H1 (cell line): Measurements from ENCODE around the gene ELP5. TPM values are rescaled to one million over a fixed set of nuclear protein-coding genes. Genes with fewer than 3 reads are reported as not detected.

ENCODE experiments used
- CTCF ChIA-PET: fragments of 300-600 bp; sonication (Branson Sonifier 250); formaldehyde crosslinking; loops from one replicate; lab custom pipeline; 2021; ENCODE audit not compliant: partially characterized antibody; lab: Charles Lee
- POLR2A ChIA-PET: fragments of 300-600 bp; sonication (Branson Sonifier 250); formaldehyde crosslinking; loops from one replicate; lab custom pipeline; 2021; ENCODE audit warnings: inconsistent platforms; ENCODE audit not compliant: partially characterized antibody; lab: Charles Lee
- DNase-seq, 2 experiments: peaks; one replicate each; pipeline versions ENCODE4 v3.0.0 to v3.0.0-alpha.2; 2010 to 2022; ENCODE audit warnings: low spot score in 2 of 2, low read depth in 1 of 2, mixed read lengths in 1 of 2
- FAIRE-seq: peaks from 2 replicates; lab custom pipeline; 2011; peaks lifted over from hg19 to GRCh38; lab: Jason Lieb, UNC
- H2AFZ ChIP-seq: 2 replicates; pipeline ENCODE4 v1.8.1; 2012; ENCODE audit warnings: low read length, inconsistent platforms
- H2AK5ac ChIP-seq: 2 replicates; pipeline ENCODE4 v1.6.1; 2013; ENCODE audit warnings: low read depth, low read length
- H2BK120ac ChIP-seq: replicated peaks from 2 replicates; pipeline ENCODE3; 2013; ENCODE audit warnings: low read depth, low read length, inconsistent platforms
- H2BK12ac ChIP-seq: 2 replicates; pipeline ENCODE4 v1.6.1; 2013; ENCODE audit warnings: low read depth, low read length
- H2BK15ac ChIP-seq: 2 replicates; pipeline ENCODE4 v1.6.1; 2013; ENCODE audit warnings: low read length
- H2BK20ac ChIP-seq: 2 replicates; pipeline ENCODE4 v1.6.1; 2013; ENCODE audit warnings: low read length
- H2BK5ac ChIP-seq: 2 replicates; pipeline ENCODE4 v1.6.1; 2013; ENCODE audit warnings: low read depth, low read length
- H3K14ac ChIP-seq: 2 replicates; pipeline ENCODE4 v1.6.1; 2013; ENCODE audit warnings: inconsistent platforms; ENCODE audit not compliant: insufficient read length
- H3K18ac ChIP-seq: 2 replicates; pipeline ENCODE4 v1.6.1; 2013; ENCODE audit warnings: low read length; ENCODE audit errors: extremely low read depth
- H3K23ac ChIP-seq: 2 replicates; pipeline ENCODE4 v1.6.1; 2013; ENCODE audit warnings: inconsistent platforms; ENCODE audit not compliant: insufficient read length
- H3K23me2 ChIP-seq: 2 replicates; pipeline ENCODE4 v1.6.1; 2013; ENCODE audit warnings: low read depth, low read length
- H3K27ac ChIP-seq: 2 replicates; pipeline ENCODE4 v1.6.1; 2011; ENCODE audit warnings: low read depth, low read length, inconsistent platforms
- H3K27me3 ChIP-seq, 4 experiments: replicated peaks in 1 of 4; 1 replicate in 1 of 4; 2 replicates in 3 of 4; pipeline versions ENCODE4 v1.6.1 to v1.8.1; 2011 to 2013; ENCODE audit warnings: low read length in 3 of 4, mild to moderate bottlenecking in 3 of 4, inconsistent platforms in 2 of 4, mixed read lengths in 2 of 4, moderate library complexity in 1 of 4; ENCODE audit not compliant: control insufficient read depth in 3 of 4, insufficient read depth in 3 of 4; ENCODE audit errors: extremely low read depth in 1 of 4
- H3K36me3 ChIP-seq, 4 experiments: 2 replicates each; pipeline versions ENCODE4 v1.6.1 to v1.8.1; 2011 to 2013; ENCODE audit warnings: mild to moderate bottlenecking in 4 of 4, low read length in 3 of 4, moderate library complexity in 2 of 4, control low read depth in 1 of 4, inconsistent platforms in 1 of 4; ENCODE audit not compliant: insufficient read depth in 4 of 4, control insufficient read depth in 2 of 4
- H3K4ac ChIP-seq: replicated peaks from 2 replicates; pipeline ENCODE3; 2013; ENCODE audit warnings: low read length, low read depth, mixed read lengths, inconsistent platforms; ENCODE audit not compliant: insufficient read length
- H3K4me1 ChIP-seq, 4 experiments: replicated peaks in 1 of 4; 1 replicate in 1 of 4; 2 replicates in 3 of 4; pipeline versions ENCODE4 v1.6.1 to v1.8.1; 2011 to 2013; ENCODE audit warnings: low read length in 3 of 4, inconsistent platforms in 2 of 4, mixed read lengths in 1 of 4; ENCODE audit not compliant: insufficient read depth in 4 of 4, control insufficient read depth in 3 of 4
- H3K4me2 ChIP-seq, 2 experiments: 2 replicates each; pipeline versions ENCODE4 v1.6.1 to v1.8.1; 2011 to 2013; ENCODE audit warnings: low read depth in 2 of 2, low read length in 2 of 2, control low read depth in 1 of 2, inconsistent platforms in 1 of 2, mild to moderate bottlenecking in 1 of 2; ENCODE audit not compliant: insufficient read depth in 1 of 2
- H3K4me3 ChIP-seq, 4 experiments: fragments of 200-600, 300-600 bp in 1 of 4; sonication (generic), shearing (Covaris generic), sonication (Bioruptor Twin) in 1 of 4; 2 replicates each; pipeline versions ENCODE4 v1.5.1 to v1.8.1; 2011 to 2016; ENCODE audit warnings: low read length in 4 of 4, low read depth in 3 of 4, control low read depth in 2 of 4, inconsistent platforms in 2 of 4, mild to moderate bottlenecking in 2 of 4, mixed read lengths in 1 of 4, moderate library complexity in 1 of 4; ENCODE audit not compliant: insufficient read depth in 2 of 4; ENCODE audit errors: extremely low read depth in 1 of 4
- H3K56ac ChIP-seq: replicated peaks from 2 replicates; pipeline ENCODE3; 2013; ENCODE audit warnings: low read depth, mild to moderate bottlenecking, mixed read lengths, low read length, inconsistent platforms; ENCODE audit not compliant: insufficient read length
- H3K79me1 ChIP-seq: 2 replicates; pipeline ENCODE4 v1.6.1; 2013; ENCODE audit warnings: low read depth, low read length, control low read depth
- H3K79me2 ChIP-seq, 2 experiments: 2 replicates each; pipeline versions ENCODE4 v1.6.1 to v1.8.1; 2012 to 2013; ENCODE audit warnings: low read length in 2 of 2, mild to moderate bottlenecking in 2 of 2, inconsistent platforms in 1 of 2; ENCODE audit not compliant: insufficient read depth in 2 of 2, control insufficient read depth in 1 of 2
- H3K9ac ChIP-seq, 4 experiments: replicated peaks in 1 of 4; 1 replicate in 1 of 4; 2 replicates in 3 of 4; pipeline versions ENCODE4 v1.6.1 to v1.8.1; 2011 to 2013; ENCODE audit warnings: low read depth in 3 of 4, low read length in 3 of 4, control low read depth in 2 of 4, mild to moderate bottlenecking in 2 of 4, moderate library complexity in 2 of 4, inconsistent platforms in 1 of 4; ENCODE audit errors: extremely low read depth in 1 of 4
- H3K9me3 ChIP-seq, 2 experiments: 2 replicates each; pipeline versions ENCODE4 v1.6.1 to v1.8.1; 2012 to 2013; ENCODE audit warnings: mild to moderate bottlenecking in 2 of 2, moderate library complexity in 2 of 2, control low read depth in 1 of 2, inconsistent platforms in 1 of 2, low read depth in 1 of 2, low read length in 1 of 2, mixed read lengths in 1 of 2; ENCODE audit not compliant: insufficient read depth in 2 of 2
- H4K20me1 ChIP-seq, 2 experiments: replicated peaks in 1 of 2; 2 replicates each; pipeline versions ENCODE3 to v1.8.1; 2011 to 2013; ENCODE audit warnings: inconsistent platforms in 2 of 2, low read length in 2 of 2, mild to moderate bottlenecking in 1 of 2; ENCODE audit not compliant: insufficient read depth in 2 of 2, control insufficient read depth in 1 of 2
- H4K5ac ChIP-seq: 2 replicates; pipeline ENCODE4 v1.6.1; 2013; ENCODE audit warnings: low read length, low read depth, mixed read lengths, inconsistent platforms; ENCODE audit not compliant: insufficient read length
- H4K8ac ChIP-seq: 2 replicates; pipeline ENCODE4 v1.8.0; 2013; ENCODE audit warnings: mild to moderate bottlenecking, moderate library complexity, low read length, inconsistent platforms; ENCODE audit not compliant: insufficient read depth; ENCODE audit errors: extremely low read depth
- H4K91ac ChIP-seq: replicated peaks from 2 replicates; pipeline ENCODE3; 2013; ENCODE audit warnings: low read length, mixed read lengths, inconsistent platforms; ENCODE audit not compliant: insufficient read length
- BACH1 ChIP-seq: IDR thresholded peaks from 2 replicates; pipeline ENCODE4 v1.6.1; 2012; ENCODE audit warnings: low read length, improper control_type of control experiment
- CBX8 ChIP-seq: fragments of 300-800, 300-1000 bp; sonication (generic); IDR thresholded peaks from 2 replicates; pipeline ENCODE4 v1.7.1; 2016; ENCODE audit warnings: low read depth, low read length, borderline replicate concordance
- CREB1 ChIP-seq: IDR thresholded peaks from 2 replicates; pipeline ENCODE4 v1.6.1; 2012; ENCODE audit warnings: inconsistent platforms
- EGR1 ChIP-seq: IDR thresholded peaks from 2 replicates; pipeline ENCODE4 v1.6.1; 2011; ENCODE audit warnings: low read depth, low read length, borderline replicate concordance
- FOSL1 ChIP-seq: IDR thresholded peaks from 2 replicates; pipeline ENCODE4 v1.6.1; 2011; ENCODE audit warnings: mild to moderate bottlenecking, low read depth, low read length, moderate library complexity; ENCODE audit not compliant: insufficient read depth
- GABPA ChIP-seq: IDR thresholded peaks from 2 replicates; pipeline ENCODE4 v1.6.1; 2011; ENCODE audit warnings: mild to moderate bottlenecking, low read length, moderate library complexity, borderline replicate concordance; ENCODE audit not compliant: insufficient read depth
- KDM5A ChIP-seq: fragments of 200-600 bp; IDR thresholded peaks from 2 replicates; pipeline ENCODE4 v1.7.1; 2012; ENCODE audit warnings: mild to moderate bottlenecking, low read length, inconsistent platforms, mixed read lengths
- NRF1 ChIP-seq: IDR thresholded peaks from 2 replicates; pipeline ENCODE4 v1.6.1; 2011; ENCODE audit warnings: mild to moderate bottlenecking, low read depth, low read length, improper control_type of control experiment
- RFX5 ChIP-seq: IDR thresholded peaks from 2 replicates; pipeline ENCODE4 v1.6.1; 2011; ENCODE audit warnings: low read depth, low read length, improper control_type of control experiment, borderline replicate concordance
- SRF ChIP-seq: IDR thresholded peaks from 2 replicates; pipeline ENCODE4 v1.6.1; 2011; ENCODE audit warnings: mild to moderate bottlenecking, low read depth, low read length, moderate library complexity
- TAF1 ChIP-seq: IDR thresholded peaks from 2 replicates; pipeline ENCODE4 v1.6.1; 2011; ENCODE audit warnings: mild to moderate bottlenecking, low read depth, low read length
- WGBS, 2 experiments: shearing (Covaris generic) in 1 of 2; methylation state at CpG; one replicate each; pipeline versions ENCODE4 v1.1.6 to v1.1.7; 2013 to 2015; ENCODE audit warnings: low lambda C conversion rate in 2 of 2, mixed read lengths in 2 of 2, inconsistent platforms in 1 of 2, low coverage in 1 of 2, missing lambda C conversion rate in 1 of 2; ENCODE audit not compliant: insufficient replicate concordance in 2 of 2, insufficient coverage in 1 of 2, insufficient read length in 1 of 2; ENCODE audit errors: extremely low coverage in 1 of 2, missing lambda C conversion rate in 1 of 2; 5-methylcytosine and 5-hydroxymethylcytosine counted together
- polyA plus RNA-seq, 7 experiments: library from polyadenylated mRNA; depleted of rRNA in 3 of 7; stranded (reverse) in 5 of 7; unstranded in 2 of 7; fragments of >200 nt in 5 of 7; fragments of 200-250 nt in 2 of 7; gene quantifications; 1 replicate in 5 of 7; 2 replicates in 1 of 7; 4 replicates in 1 of 7; pipeline versions ENCODE4 v1.2.1 to v1.2.3, GENCODE V29; 2011 to 2013; ENCODE audit warnings: missing spikeins in 2 of 7, mixed read lengths in 2 of 7
- total RNA-seq: library from RNA; stranded (reverse); fragmentation: NEBNext Ultra II Directional; extraction: Animal tissue kit (Norgen Biotek cat#: 25700); gene quantifications from 2 replicates; pipeline ENCODE4 v1.2.1, GENCODE V29; 2021

The ELP5 gene
- total and polyA plus RNA-seq, 2 of the 8 experiments (the other 6 are each of a cell fraction or from before 2014, with no cell fraction given) = 75.4 to 107 TPM

- H3K27me3 ChIP-seq = no peaks in the 10 kb centered on the region
- peak within 1 kb of the TSS; percentile 70 for H2BK120ac ChIP-seq
- 1% methylated on average over 61 of the region's 64 CpGs; no CpG with 5 or more reads in 1 of the 2 experiments for WGBS, 2 experiments
- peak within 1 kb of the TSS; percentile 88 for H4K8ac ChIP-seq
- peak within 1 kb of the TSS; percentile 92 for H3K27ac ChIP-seq
- peak within 1 kb of the TSS; percentile 85 for H4K5ac ChIP-seq
- peak within 1 kb of the TSS; percentile 88 to 99 for H3K4me2 ChIP-seq
- no peaks in the 10 kb centered on the region for H3K9me3 ChIP-seq
- ChIA-PET CTCF (interaction anchor here (1.0 to 1.4 kb wide), 2 partner anchors 11 to 174 kb away, joined by 3 to 8 read pairs; no protein-coding TSS in a partner anchor), POLR2A (interaction anchor here (0.6 to 2.3 kb wide), 2 partner anchors 8 to 276 kb away, joined by 3 to 8 read pairs; partner anchors contain the start of gene GPS2)
- peak within 1 kb of the TSS; percentile 99 for H3K4ac ChIP-seq
- H3K56ac ChIP-seq = peak within 1 kb of the TSS; percentile 94
- no peak within 1 kb of the TSS for H3K23ac ChIP-seq
- peaks cover 17 to 35% of the 10 kb centered on the region in 2 experiments for H3K79me2 ChIP-seq
- peak within 1 kb of the TSS; percentile 88 for H4K91ac ChIP-seq
- H3K23me2 ChIP-seq = peaks cover 10% of the 10 kb centered on the region
- peaks cover 0 to 14% (median 6%) of the 10 kb centered on the region in 4 experiments; a peak in 5 of 7 replicates for H3K4me1 ChIP-seq
- peak; percentile 99 to 100 for DNase-seq
- H3K36me3 ChIP-seq = peaks cover 22 to 27% (median 24%) of the 10 kb centered on the region in 4 experiments
- H3K4me3 ChIP-seq = peak within 1 kb of the TSS; percentile 87 to 97 (median 90)
- FAIRE-seq = peak; percentile 90
- peaks cover 19 to 24% of the 10 kb centered on the region in 2 experiments for H4K20me1 ChIP-seq
- H2BK20ac ChIP-seq = 0 out of 2 replicates have a peak within 1 kb of the TSS, but pooled peaks have one; percentile 32
- H2BK12ac ChIP-seq = 0 out of 2 replicates have a peak within 1 kb of the TSS, but pooled peaks have one; percentile 19
- 0 out of 2 replicates have a peak within 1 kb of the TSS, but pooled peaks have one; percentile 88 for H2BK15ac ChIP-seq
- peak within 1 kb of the TSS; percentile 94 to 100 (median 98) for H3K9ac ChIP-seq
- peak within 1 kb of the TSS; percentile 34 for H2AFZ ChIP-seq
- H2AK5ac ChIP-seq = peak within 1 kb of the TSS; percentile 96; the same call in 1 of the 2 replicates
- no peak within 1 kb of the TSS for H3K14ac ChIP-seq
- peaks cover 8% of the 10 kb centered on the region for H3K79me1 ChIP-seq
- H2BK5ac ChIP-seq = peak within 1 kb of the TSS; percentile 97
- H3K18ac ChIP-seq = peak within 1 kb of the TSS; percentile 97
- peak; percentile 90 for TF ChIP-seq CREB1
- peak; percentile 100 for TF ChIP-seq EGR1
- no peak for TF ChIP-seq RFX5
- TF ChIP-seq GABPA = no peak
- peak; percentile 76 for TF ChIP-seq TAF1
- peak; percentile 92 for TF ChIP-seq BACH1
- TF ChIP-seq NRF1 = peak; percentile 98
- TF ChIP-seq FOSL1 = no peak
- no peak for TF ChIP-seq SRF
- TF ChIP-seq KDM5A = no peak
- TF ChIP-seq CBX8 = no peak
These were observed 55.1 kb downstream of the ELP5 start, which contains the start of gene EIF5A for GRCh38 chr17:7306911-7307685. Gene EIF5A, plus strand, starts transcription at chr17:7307628. Its CDS starts 2,008 bp downstream, at chr17:7309636.
